ENCODE measurements around the gene OR10G7. TPM values are rescaled to one million over a fixed set of nuclear protein-coding genes. Genes with fewer than 3 reads are reported as not detected.
A peak's percentile ranks its signal among the peaks of the same experiment; 100 is the strongest.

OR10G7 gene
- total and polyA plus RNA-seq, 2 donors (not counting 1 experiment from before 2014, with no cell fraction given), result not detected

GRCh38 chr11:124069429-124070401, 28.6 kb upstream of the OR10G7 start:
- Histone ChIP-seq H3K27me3 (ENCODE audit: control insufficient read depth, insufficient read depth, low read length) (no peaks in the 10 kb centered on the region), H3K4me1 (ENCODE audit: control insufficient read depth, extremely low read depth, insufficient read depth, low read length) (no peaks in the 10 kb centered on the region), H3K9ac (ENCODE audit: insufficient read depth, low read length) (no peak overlapping the region), H2AFZ (ENCODE audit: low read length) (peak overlapping the region; percentile 68), H3K79me2 (ENCODE audit: control insufficient read depth, insufficient read depth, low read length) (no peaks in the 10 kb centered on the region), H3K9me3 (ENCODE audit: control insufficient read depth, insufficient read depth, low read depth, low read length) (no peaks in the 10 kb centered on the region), H3K4me3 (replicated peaks in 1 of 4; ENCODE audit: control extremely low read depth in 1 of 4, insufficient read depth in 1 of 4, low read depth in 3 of 4, low read length in 4 of 4) (peak overlapping the region; percentile 26 to 62 (median 50)), H4K20me1 (ENCODE audit: control insufficient read depth, extremely low read depth, insufficient read depth, low read length) (no peaks in the 10 kb centered on the region), H3K4me2 (ENCODE audit: extremely low read depth, insufficient read depth, low read length) (peak overlapping the region; percentile 55), H3K27ac (ENCODE audit: insufficient read depth, low read length) (no peak overlapping the region), H3K36me3 (ENCODE audit: control insufficient read depth, insufficient read depth, low read length) (no peaks in the 10 kb centered on the region)
- peak; percentile 54 to 72 for DNase-seq (ENCODE audit: low read depth in 2 of 2)
- TF ChIP-seq EZH2 (IDR thresholded peaks at IDR 0.05; ENCODE audit: low read length, missing control alignments) (no peak), CTCF (conservative IDR thresholded peaks at IDR 0.05 in 1 of 2, IDR thresholded peaks at IDR 0.05 in 1 of 2; ENCODE audit: low read depth in 1 of 2, low read length in 2 of 2) (peak; percentile 80 to 92)

- H3K4me3 ChIP-seq (replicated peaks in 1 of 4; ENCODE audit: control extremely low read depth in 1 of 4, insufficient read depth in 1 of 4, low read depth in 3 of 4, low read length in 4 of 4), result no peak overlapping the region
- no peak overlapping the region for H3K9ac ChIP-seq (ENCODE audit: insufficient read depth, low read length)
- no peak overlapping the region for H3K27ac ChIP-seq (ENCODE audit: insufficient read depth, low read length)
- H2AFZ ChIP-seq (ENCODE audit: low read length), result no peak overlapping the region
- no peaks in the 10 kb centered on the region for H4K20me1 ChIP-seq (ENCODE audit: control insufficient read depth, extremely low read depth, insufficient read depth, low read length)
- H3K79me2 ChIP-seq (ENCODE audit: control insufficient read depth, insufficient read depth, low read length), result no peaks in the 10 kb centered on the region
- H3K36me3 ChIP-seq (ENCODE audit: control insufficient read depth, insufficient read depth, low read length), result no peaks in the 10 kb centered on the region
- H3K9me3 ChIP-seq (ENCODE audit: control insufficient read depth, insufficient read depth, low read depth, low read length), result no peaks in the 10 kb centered on the region
- DNase-seq (ENCODE audit: low read depth in 2 of 2), result no peak
- TF ChIP-seq EZH2 (IDR thresholded peaks at IDR 0.05; ENCODE audit: low read length, missing control alignments), result no peak
- no peak for TF ChIP-seq CTCF (conservative IDR thresholded peaks at IDR 0.05 in 1 of 2, IDR thresholded peaks at IDR 0.05 in 1 of 2; ENCODE audit: low read depth in 1 of 2, low read length in 2 of 2)
- no peaks in the 10 kb centered on the region for H3K27me3 ChIP-seq (ENCODE audit: control insufficient read depth, insufficient read depth, low read length)
- H3K4me1 ChIP-seq (ENCODE audit: control insufficient read depth, extremely low read depth, insufficient read depth, low read length), result no peaks in the 10 kb centered on the region
- no peak overlapping the region for H3K4me2 ChIP-seq (ENCODE audit: extremely low read depth, insufficient read depth, low read length)
These were observed 27.5 kb upstream of the OR10G7 start for GRCh38 chr11:124068601-124069110.

GRCh38 chr11:124052966-124053365, 11.8 kb upstream of the OR10G7 start:
- no peak overlapping the region for H3K4me2 ChIP-seq (ENCODE audit: extremely low read depth, insufficient read depth, low read length)
- H4K20me1 ChIP-seq (ENCODE audit: control insufficient read depth, extremely low read depth, insufficient read depth, low read length), result no peaks in the 10 kb centered on the region
- no peak for DNase-seq (ENCODE audit: low read depth in 2 of 2)

More at GRCh38 chr11:124052966-124053365, 11.8 kb upstream of the OR10G7 start:
- H3K4me1 ChIP-seq (ENCODE audit: control insufficient read depth, extremely low read depth, insufficient read depth, low read length), result no peaks in the 10 kb centered on the region
- no peaks in the 10 kb centered on the region for H3K27me3 ChIP-seq (ENCODE audit: control insufficient read depth, insufficient read depth, low read length)
- H3K9ac ChIP-seq (ENCODE audit: insufficient read depth, low read length), result no peak overlapping the region
- no peaks in the 10 kb centered on the region for H3K9me3 ChIP-seq (ENCODE audit: control insufficient read depth, insufficient read depth, low read depth, low read length)
- no peaks in the 10 kb centered on the region for H3K79me2 ChIP-seq (ENCODE audit: control insufficient read depth, insufficient read depth, low read length)
- no peak overlapping the region for H2AFZ ChIP-seq (ENCODE audit: low read length)
- no peak overlapping the region for H3K27ac ChIP-seq (ENCODE audit: insufficient read depth, low read length)
- no peaks in the 10 kb centered on the region for H3K36me3 ChIP-seq (ENCODE audit: control insufficient read depth, insufficient read depth, low read length)
- TF ChIP-seq CTCF (conservative IDR thresholded peaks at IDR 0.05 in 1 of 2, IDR thresholded peaks at IDR 0.05 in 1 of 2; ENCODE audit: low read depth in 1 of 2, low read length in 2 of 2) (no peak), EZH2 (IDR thresholded peaks at IDR 0.05; ENCODE audit: low read length, missing control alignments) (no peak)
- no peak overlapping the region for H3K4me3 ChIP-seq (replicated peaks in 1 of 4; ENCODE audit: control extremely low read depth in 1 of 4, insufficient read depth in 1 of 4, low read depth in 3 of 4, low read length in 4 of 4)
